Liver (tissue), 9 donors: Measurements from ENCODE around the gene TRIM59. TPM values are rescaled to one million over a fixed set of nuclear protein-coding genes. Genes with fewer than 3 reads are reported as not detected.

ENCODE experiments used
- DNase-seq: peaks from one replicate; pipeline ENCODE4 v3.0.0-alpha.2; 2017; ENCODE audit warnings: low spot score
- H3K27ac ChIP-seq, 2 donors: one replicate each; pipeline ENCODE4 v1.7.0; 2013; ENCODE audit warnings: inconsistent platforms in 2 of 2, low read length in 2 of 2, control low read depth in 1 of 2, low read depth in 1 of 2, mild to moderate bottlenecking in 1 of 2
- H3K27me3 ChIP-seq, 4 donors: one replicate each; pipeline versions ENCODE4 v1.6.1 to v1.7.0; 2013; ENCODE audit warnings: low read length in 3 of 4, inconsistent platforms in 1 of 4, mild to moderate bottlenecking in 1 of 4, moderate library complexity in 1 of 4; ENCODE audit not compliant: control insufficient read depth in 4 of 4, insufficient read depth in 4 of 4
- H3K36me3 ChIP-seq, 4 donors: one replicate each; pipeline versions ENCODE4 v1.6.1 to v1.7.0; 2013; ENCODE audit warnings: low read length in 3 of 4, mild to moderate bottlenecking in 3 of 4, low read depth in 1 of 4, moderate library complexity in 1 of 4; ENCODE audit not compliant: control insufficient read depth in 4 of 4, insufficient read depth in 3 of 4
- H3K4me1 ChIP-seq, 4 donors: one replicate each; pipeline versions ENCODE4 v1.6.1 to v1.7.0; 2013; ENCODE audit warnings: low read length in 3 of 4, mild to moderate bottlenecking in 3 of 4, moderate library complexity in 1 of 4; ENCODE audit not compliant: control insufficient read depth in 4 of 4, insufficient read depth in 4 of 4
- H3K4me3 ChIP-seq, 3 donors: one replicate each; pipeline versions ENCODE4 v1.6.1 to v1.7.0; 2013; ENCODE audit warnings: low read length in 3 of 3, control low read depth in 1 of 3, low read depth in 1 of 3, mild to moderate bottlenecking in 1 of 3
- H3K9ac ChIP-seq, 2 donors: one replicate each; pipeline ENCODE4 v1.7.0; 2013; ENCODE audit warnings: low read length in 2 of 2, mild to moderate bottlenecking in 2 of 2, moderate library complexity in 2 of 2, control low read depth in 1 of 2, low read depth in 1 of 2
- H3K9me3 ChIP-seq, 4 donors: one replicate each; pipeline versions ENCODE4 v1.6.1 to v1.7.0; 2013; ENCODE audit warnings: low read length in 3 of 4; ENCODE audit not compliant: control insufficient read depth in 4 of 4
- EGR1 ChIP-seq, 2 donors: IDR thresholded peaks; 2 replicates each; pipeline ENCODE4 v1.6.1; 2016 to 2018; ENCODE audit warnings: antibody characterized with exemption in 2 of 2, low read depth in 2 of 2
- FOXA1 ChIP-seq: IDR thresholded peaks from 2 replicates; pipeline ENCODE4 v1.6.1; 2016; ENCODE audit warnings: antibody characterized with exemption
- FOXA2 ChIP-seq: IDR thresholded peaks from 2 replicates; pipeline ENCODE4 v1.6.1; 2016; ENCODE audit warnings: antibody characterized with exemption
- GABPA ChIP-seq, 2 donors: IDR thresholded peaks in 1 of 2; conservative IDR thresholded peaks in 1 of 2; 2 replicates each; pipeline ENCODE4 v1.6.1; 2016; ENCODE audit warnings: antibody characterized with exemption in 2 of 2, mild to moderate bottlenecking in 1 of 2, moderate library complexity in 1 of 2
- HNF4G ChIP-seq: IDR thresholded peaks from 2 replicates; pipeline ENCODE4 v1.6.1; 2016; ENCODE audit warnings: antibody characterized with exemption
- JUND ChIP-seq, 2 donors: IDR thresholded peaks; 2 replicates each; pipeline ENCODE4 v1.6.1; 2016; ENCODE audit warnings: antibody characterized with exemption in 2 of 2
- NR2F2 ChIP-seq: IDR thresholded peaks from 2 replicates; pipeline ENCODE4 v1.6.1; 2016; ENCODE audit warnings: antibody characterized with exemption
- RAD21 ChIP-seq, 2 donors: IDR thresholded peaks; 2 replicates each; pipeline ENCODE4 v1.6.1; 2016; ENCODE audit warnings: antibody characterized with exemption in 2 of 2, mild to moderate bottlenecking in 2 of 2
- RXRA ChIP-seq, 2 donors: IDR thresholded peaks; 2 replicates each; pipeline ENCODE4 v1.6.1; 2017 to 2018; ENCODE audit warnings: antibody characterized with exemption in 2 of 2, mild to moderate bottlenecking in 1 of 2
- SP1 ChIP-seq: IDR thresholded peaks from 2 replicates; pipeline ENCODE4 v1.6.1; 2018; ENCODE audit warnings: antibody characterized with exemption, mild to moderate bottlenecking
- TAF1 ChIP-seq: conservative IDR thresholded peaks from 2 replicates; pipeline ENCODE4 v1.6.1; 2016; ENCODE audit warnings: antibody characterized with exemption, mild to moderate bottlenecking
- YY1 ChIP-seq: IDR thresholded peaks from 2 replicates; pipeline ENCODE4 v1.6.1; 2016; ENCODE audit warnings: antibody characterized with exemption, mild to moderate bottlenecking
- WGBS: extraction: QIAGEN DNeasy Blood & Tissue Kit; methylation state at CpG from one replicate; pipeline ENCODE4 v1.1.7; 2013; 5-methylcytosine and 5-hydroxymethylcytosine counted together
- polyA plus RNA-seq, 2 donors: library from polyadenylated mRNA; stranded (reverse) in 1 of 2; unstranded in 1 of 2; fragments of 200-250 nt in 1 of 2; fragments of >200 nt in 1 of 2; fragmentation: Nextera tagmentation in 1 of 2; extraction: Ambion mirVana in 1 of 2; gene quantifications; one replicate each; pipeline versions ENCODE4 v1.2.1 to v1.2.3, GENCODE V29; 2013 to 2015
- total RNA-seq, 2 donors: library from RNA; depleted of rRNA; stranded (reverse); fragments of >200 nt; gene quantifications; one replicate each; pipeline ENCODE4 v1.2.3, GENCODE V29; 2014
- TF ChIP-seq, protein P1 (sequence below): IDR thresholded peaks from 2 replicates; pipeline ENCODE4 v1.6.1; 2016; ENCODE audit warnings: antibody characterized with exemption, mild to moderate bottlenecking
- TF ChIP-seq, protein P2 (sequence below): fragments of 150-350 bp; IDR thresholded peaks from 2 replicates; pipeline ENCODE4 v1.5.1; 2017; ENCODE audit warnings: improper control_type of control experiment, low read depth, low read length; ENCODE audit not compliant: missing input control
- TF ChIP-seq, protein P3 (sequence below): IDR thresholded peaks from 2 replicates; pipeline ENCODE4 v1.6.1; 2016; ENCODE audit warnings: antibody characterized with exemption
- TF ChIP-seq, protein P4 (sequence below): IDR thresholded peaks from 2 replicates; pipeline ENCODE4 v1.6.1; 2016; ENCODE audit warnings: antibody characterized with exemption
- TF ChIP-seq, protein P5 (sequence below): IDR thresholded peaks from 2 replicates; pipeline ENCODE4 v1.6.1; 2016; ENCODE audit warnings: antibody characterized with exemption
- donor health status: healthy.
- donor health status: healthy.
- donor health status: healthy.
- donor health status: healthy.
- donor health status: healthy.

The TRIM59 gene
- total and polyA plus RNA-seq, 4 donors = 0.18 to 33.3 (median 0.87) TPM

DNA sequence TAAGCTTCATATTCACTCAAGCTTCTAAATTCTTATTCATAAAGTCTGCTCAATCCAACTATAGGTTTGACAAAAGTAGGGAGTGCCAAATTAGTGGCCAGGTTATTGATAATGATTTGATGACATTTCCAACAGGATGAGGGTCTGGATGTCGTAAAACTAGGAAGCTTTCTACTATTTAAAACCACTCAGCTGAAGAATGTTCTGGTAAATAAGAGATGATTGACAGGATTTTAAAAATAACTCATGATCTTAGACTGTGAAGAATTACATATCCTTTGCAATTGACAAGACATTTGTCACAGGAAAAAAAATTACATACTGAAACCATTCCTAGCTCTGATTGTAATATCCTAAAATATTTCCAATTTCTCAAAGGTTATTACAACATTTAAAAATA, 15.4 kb upstream of the TRIM59 start:
- H3K9ac ChIP-seq = no peak overlapping the region
- H3K4me1 ChIP-seq = no peaks in the 10 kb centered on the region
- H3K4me3 ChIP-seq = no peak overlapping the region
- H3K27ac ChIP-seq = no peak overlapping the region
- no peaks in the 10 kb centered on the region for H3K36me3 ChIP-seq
- no peak for DNase-seq
- TF ChIP-seq, protein P1, sequence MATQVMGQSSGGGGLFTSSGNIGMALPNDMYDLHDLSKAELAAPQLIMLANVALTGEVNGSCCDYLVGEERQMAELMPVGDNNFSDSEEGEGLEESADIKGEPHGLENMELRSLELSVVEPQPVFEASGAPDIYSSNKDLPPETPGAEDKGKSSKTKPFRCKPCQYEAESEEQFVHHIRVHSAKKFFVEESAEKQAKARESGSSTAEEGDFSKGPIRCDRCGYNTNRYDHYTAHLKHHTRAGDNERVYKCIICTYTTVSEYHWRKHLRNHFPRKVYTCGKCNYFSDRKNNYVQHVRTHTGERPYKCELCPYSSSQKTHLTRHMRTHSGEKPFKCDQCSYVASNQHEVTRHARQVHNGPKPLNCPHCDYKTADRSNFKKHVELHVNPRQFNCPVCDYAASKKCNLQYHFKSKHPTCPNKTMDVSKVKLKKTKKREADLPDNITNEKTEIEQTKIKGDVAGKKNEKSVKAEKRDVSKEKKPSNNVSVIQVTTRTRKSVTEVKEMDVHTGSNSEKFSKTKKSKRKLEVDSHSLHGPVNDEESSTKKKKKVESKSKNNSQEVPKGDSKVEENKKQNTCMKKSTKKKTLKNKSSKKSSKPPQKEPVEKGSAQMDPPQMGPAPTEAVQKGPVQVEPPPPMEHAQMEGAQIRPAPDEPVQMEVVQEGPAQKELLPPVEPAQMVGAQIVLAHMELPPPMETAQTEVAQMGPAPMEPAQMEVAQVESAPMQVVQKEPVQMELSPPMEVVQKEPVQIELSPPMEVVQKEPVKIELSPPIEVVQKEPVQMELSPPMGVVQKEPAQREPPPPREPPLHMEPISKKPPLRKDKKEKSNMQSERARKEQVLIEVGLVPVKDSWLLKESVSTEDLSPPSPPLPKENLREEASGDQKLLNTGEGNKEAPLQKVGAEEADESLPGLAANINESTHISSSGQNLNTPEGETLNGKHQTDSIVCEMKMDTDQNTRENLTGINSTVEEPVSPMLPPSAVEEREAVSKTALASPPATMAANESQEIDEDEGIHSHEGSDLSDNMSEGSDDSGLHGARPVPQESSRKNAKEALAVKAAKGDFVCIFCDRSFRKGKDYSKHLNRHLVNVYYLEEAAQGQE = no peak
- TF ChIP-seq, protein P2, sequence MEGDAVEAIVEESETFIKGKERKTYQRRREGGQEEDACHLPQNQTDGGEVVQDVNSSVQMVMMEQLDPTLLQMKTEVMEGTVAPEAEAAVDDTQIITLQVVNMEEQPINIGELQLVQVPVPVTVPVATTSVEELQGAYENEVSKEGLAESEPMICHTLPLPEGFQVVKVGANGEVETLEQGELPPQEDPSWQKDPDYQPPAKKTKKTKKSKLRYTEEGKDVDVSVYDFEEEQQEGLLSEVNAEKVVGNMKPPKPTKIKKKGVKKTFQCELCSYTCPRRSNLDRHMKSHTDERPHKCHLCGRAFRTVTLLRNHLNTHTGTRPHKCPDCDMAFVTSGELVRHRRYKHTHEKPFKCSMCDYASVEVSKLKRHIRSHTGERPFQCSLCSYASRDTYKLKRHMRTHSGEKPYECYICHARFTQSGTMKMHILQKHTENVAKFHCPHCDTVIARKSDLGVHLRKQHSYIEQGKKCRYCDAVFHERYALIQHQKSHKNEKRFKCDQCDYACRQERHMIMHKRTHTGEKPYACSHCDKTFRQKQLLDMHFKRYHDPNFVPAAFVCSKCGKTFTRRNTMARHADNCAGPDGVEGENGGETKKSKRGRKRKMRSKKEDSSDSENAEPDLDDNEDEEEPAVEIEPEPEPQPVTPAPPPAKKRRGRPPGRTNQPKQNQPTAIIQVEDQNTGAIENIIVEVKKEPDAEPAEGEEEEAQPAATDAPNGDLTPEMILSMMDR = no peak
- TF ChIP-seq EGR1 (IDR thresholded peaks at IDR 0.05; ENCODE audit: low read depth in 2 of 2) (no peak), TAF1 (no peak), GABPA (IDR thresholded peaks at IDR 0.05 in 1 of 2, conservative IDR thresholded peaks at IDR 0.05 in 1 of 2) (no peak), RXRA (IDR thresholded peaks at IDR 0.05) (no peak), FOXA1 (no peak), FOXA2 (no peak), JUND (IDR thresholded peaks at IDR 0.05) (no peak), YY1 (no peak), HNF4G (no peak), NR2F2 (no peak)
- TF ChIP-seq, protein P3, sequence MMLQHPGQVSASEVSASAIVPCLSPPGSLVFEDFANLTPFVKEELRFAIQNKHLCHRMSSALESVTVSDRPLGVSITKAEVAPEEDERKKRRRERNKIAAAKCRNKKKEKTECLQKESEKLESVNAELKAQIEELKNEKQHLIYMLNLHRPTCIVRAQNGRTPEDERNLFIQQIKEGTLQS = no peak
- TF ChIP-seq, protein P4, sequence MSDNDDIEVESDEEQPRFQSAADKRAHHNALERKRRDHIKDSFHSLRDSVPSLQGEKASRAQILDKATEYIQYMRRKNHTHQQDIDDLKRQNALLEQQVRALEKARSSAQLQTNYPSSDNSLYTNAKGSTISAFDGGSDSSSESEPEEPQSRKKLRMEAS = no peak
- TF ChIP-seq, protein P5, sequence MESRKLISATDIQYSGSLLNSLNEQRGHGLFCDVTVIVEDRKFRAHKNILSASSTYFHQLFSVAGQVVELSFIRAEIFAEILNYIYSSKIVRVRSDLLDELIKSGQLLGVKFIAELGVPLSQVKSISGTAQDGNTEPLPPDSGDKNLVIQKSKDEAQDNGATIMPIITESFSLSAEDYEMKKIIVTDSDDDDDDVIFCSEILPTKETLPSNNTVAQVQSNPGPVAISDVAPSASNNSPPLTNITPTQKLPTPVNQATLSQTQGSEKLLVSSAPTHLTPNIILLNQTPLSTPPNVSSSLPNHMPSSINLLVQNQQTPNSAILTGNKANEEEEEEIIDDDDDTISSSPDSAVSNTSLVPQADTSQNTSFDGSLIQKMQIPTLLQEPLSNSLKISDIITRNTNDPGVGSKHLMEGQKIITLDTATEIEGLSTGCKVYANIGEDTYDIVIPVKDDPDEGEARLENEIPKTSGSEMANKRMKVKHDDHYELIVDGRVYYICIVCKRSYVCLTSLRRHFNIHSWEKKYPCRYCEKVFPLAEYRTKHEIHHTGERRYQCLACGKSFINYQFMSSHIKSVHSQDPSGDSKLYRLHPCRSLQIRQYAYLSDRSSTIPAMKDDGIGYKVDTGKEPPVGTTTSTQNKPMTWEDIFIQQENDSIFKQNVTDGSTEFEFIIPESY = no peak
- 92% methylated on average over 1 of the region's 1 CpG for WGBS
- no peaks in the 10 kb centered on the region for H3K27me3 ChIP-seq
- no peaks in the 10 kb centered on the region for H3K9me3 ChIP-seq

DNA sequence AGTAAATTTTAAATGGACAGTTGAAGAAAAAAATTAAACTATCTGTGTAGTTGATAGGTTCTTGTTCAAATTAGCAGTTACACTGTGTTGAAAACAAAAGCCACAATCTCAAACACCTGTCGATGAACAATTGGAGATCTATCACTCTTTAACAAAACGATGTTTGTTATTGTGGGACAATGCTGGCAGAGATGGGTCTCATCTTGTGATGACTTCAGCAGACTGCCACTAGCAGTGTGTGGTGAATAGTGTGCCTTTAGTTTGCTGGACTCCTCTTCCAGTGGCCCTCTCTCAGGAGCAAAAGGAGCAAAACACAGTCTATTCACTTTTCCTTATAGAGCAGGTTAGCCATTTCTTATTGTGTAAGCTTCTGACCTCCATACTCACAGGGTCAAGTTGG, 14.7 kb upstream of the TRIM59 start:
- TF ChIP-seq, protein P2 = no peak
- TF ChIP-seq FOXA2 (no peak), RAD21 (IDR thresholded peaks at IDR 0.05) (no peak), SP1 (no peak), NR2F2 (no peak), EGR1 (IDR thresholded peaks at IDR 0.05; ENCODE audit: low read depth in 2 of 2) (no peak)
- TF ChIP-seq, protein P5 = no peak
- TF ChIP-seq, protein P3 = no peak
- TF ChIP-seq, protein P4 = no peak
- H3K9ac ChIP-seq = no peak overlapping the region
- DNase-seq = no peak
- H3K4me1 ChIP-seq = no peaks in the 10 kb centered on the region
- no peaks in the 10 kb centered on the region for H3K36me3 ChIP-seq
- H3K4me3 ChIP-seq = no peak overlapping the region
- no peaks in the 10 kb centered on the region for H3K9me3 ChIP-seq
- 87% methylated on average over 2 of the region's 2 CpGs for WGBS
- no peak overlapping the region for H3K27ac ChIP-seq
- no peaks in the 10 kb centered on the region for H3K27me3 ChIP-seq
